Inflammatory macrophage treated with lipopolysaccharide for 1 hour (primary cell): ENCODE results near the gene TRPM1.

Experiments used
- DNase-seq, 2 donors: peaks; one replicate each; pipeline ENCODE4 v3.0.0-alpha.2; 2020 to 2022

TRPM1 gene

DNA sequence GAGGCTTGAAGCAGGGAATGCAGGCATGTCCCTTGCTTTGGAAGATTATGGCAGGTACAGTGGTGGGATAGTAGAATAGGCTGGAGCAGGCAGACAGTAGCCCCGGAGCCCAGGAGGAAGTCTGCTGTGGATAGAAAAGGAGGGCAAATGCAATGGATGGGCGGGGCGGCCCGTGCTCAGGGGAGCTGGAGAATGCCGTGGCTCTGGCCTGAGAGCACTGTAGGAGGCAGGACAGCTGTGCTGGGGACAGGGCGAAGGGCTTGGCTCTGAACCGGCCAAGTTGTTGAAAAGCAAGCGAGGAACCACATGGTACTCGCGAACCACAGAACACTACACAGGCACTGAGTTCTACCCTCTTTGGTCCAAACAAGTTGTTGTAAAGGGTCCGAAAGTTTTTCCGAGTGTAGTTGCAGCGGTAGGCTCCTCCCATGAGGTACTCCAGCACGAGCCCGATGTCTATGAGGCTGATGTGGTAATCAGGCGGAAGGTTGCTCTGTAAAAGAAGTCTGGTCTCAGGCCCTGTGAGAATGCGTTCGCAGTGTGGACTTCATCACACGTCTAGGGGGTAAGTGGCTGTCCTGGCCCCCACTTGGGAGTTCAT, 54.7 kb downstream of the TRPM1 start:
- DNase-seq: no peak

DNA sequence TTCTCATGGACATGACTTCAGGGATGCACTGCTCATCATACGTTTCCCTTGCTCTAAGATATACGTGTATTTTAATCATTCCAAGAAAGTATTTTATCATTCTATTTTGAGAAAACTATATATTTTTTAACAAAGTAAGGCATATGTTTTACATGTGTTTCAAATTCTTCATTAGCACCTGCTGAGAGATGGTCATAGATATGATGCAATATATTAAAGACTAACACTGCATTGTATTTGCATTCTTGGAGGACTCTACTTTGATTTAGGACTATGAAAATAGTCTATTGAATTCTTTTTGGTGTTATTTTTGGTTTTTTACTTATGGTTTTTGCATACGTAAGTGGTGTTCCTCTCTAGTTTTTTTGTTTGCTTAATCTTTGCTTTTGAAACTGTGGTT, 55.9 kb downstream of the TRPM1 start:
- DNase-seq: no peak

GRCh38 chr15:31042751-31043150, 58.8 kb downstream of the TRPM1 start:
- DNase-seq: no peak

DNA sequence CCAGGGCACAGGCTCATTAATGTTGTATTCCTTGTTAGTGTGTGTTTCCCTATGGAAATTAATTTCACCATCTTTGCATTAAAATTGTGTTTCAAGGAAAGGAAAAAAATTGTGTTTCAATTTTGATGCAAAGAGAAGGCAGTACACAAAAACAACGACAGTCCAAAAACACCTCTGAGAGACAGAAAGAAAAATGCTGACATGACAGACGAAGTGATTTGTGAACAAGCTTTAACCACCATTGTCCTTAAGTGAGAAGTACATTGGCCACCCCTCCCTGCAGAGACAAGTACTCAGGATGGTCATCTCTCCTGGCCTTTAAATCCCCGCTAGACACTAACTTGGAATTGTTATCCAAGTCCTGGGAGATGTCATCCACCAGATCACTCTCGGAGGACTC, 59.9 kb downstream of the TRPM1 start:
- DNase-seq: no peak

GRCh38 chr15:31040611-31041010, 60.9 kb downstream of the TRPM1 start:
- no peak for DNase-seq

GRCh38 chr15:31039961-31040360, 61.6 kb downstream of the TRPM1 start:
- DNase-seq: no peak

DNA sequence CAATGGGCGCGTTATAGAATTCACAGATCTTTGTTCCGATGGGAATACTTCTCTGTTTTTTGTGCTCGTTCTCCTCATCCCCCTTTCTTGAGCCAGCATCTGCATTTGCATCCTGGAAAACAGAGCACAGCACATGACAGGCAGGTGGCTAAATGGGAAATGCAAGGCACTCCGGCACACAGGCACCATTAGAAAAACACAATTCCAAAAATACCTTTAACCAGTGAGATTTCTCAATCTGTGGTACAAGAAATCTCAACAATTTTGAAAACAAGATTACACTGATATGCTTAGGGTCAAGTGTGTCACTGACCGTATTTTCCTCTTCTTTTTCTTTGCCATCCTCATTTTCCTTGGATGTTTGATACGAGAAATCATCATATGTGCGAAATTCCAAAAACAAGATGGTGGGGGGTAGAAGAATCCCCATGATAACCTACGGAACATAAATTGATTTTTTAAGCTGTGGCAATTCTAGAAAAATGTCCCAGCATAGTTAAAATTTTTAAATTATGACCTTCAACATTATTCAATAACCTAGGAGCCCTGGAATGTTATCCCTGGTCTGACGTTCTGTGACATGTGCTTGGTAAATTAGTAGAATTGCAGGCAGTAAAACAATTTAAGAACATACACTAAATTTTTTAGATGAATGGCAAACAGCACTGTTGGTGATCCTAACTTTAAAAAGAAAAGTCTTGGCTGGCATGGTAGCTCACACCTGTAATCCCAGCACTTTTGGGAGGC, 63.6 kb downstream of the TRPM1 start:
- DNase-seq: no peak

DNA sequence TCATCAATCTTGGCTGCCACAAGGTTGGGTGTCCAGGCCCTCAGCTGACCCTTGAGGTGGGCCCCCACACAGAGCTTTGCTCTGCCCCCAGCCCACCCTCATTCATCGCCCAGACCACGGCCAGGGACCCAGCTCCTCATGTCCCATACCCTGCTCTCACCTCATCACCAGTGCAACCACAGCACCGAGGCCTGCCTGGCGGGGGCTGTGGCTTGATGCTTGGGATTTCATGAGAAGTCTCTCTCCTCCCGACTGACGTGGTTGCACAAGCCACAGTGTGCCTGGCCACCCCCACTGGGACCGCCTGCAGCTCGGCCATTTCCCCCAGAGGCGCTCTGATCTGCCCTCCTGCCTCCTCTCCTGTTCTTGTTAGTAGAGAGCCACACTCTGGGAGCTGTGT, 64.7 kb downstream of the TRPM1 start:
- DNase-seq: no peak

DNA sequence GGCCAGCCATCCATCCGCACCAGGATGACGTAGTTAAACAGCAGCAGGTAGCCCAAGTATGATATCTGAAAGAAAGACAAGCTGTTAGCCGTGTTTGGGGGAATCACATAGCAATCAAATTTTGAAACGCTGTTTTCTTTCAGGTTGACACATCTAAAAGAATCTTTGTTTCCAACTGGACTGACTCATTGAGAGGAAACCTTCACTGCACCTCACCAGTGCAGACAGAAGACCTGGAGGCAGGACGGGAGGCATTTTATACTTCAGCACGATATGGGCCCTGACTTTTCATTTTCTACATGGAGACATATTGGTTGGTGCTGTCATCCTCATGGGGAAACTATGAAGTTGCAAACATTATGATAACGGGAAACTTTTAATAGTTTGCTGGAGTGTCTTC, 65.9 kb downstream of the TRPM1 start:
- DNase-seq: no peak

GRCh38 chr15:31034152-31034551, 67.4 kb downstream of the TRPM1 start:
- no peak for DNase-seq

- DNase-seq: no peak
Observed at GRCh38 chr15:31032961-31033371, 68.6 kb downstream of the TRPM1 start.

DNA sequence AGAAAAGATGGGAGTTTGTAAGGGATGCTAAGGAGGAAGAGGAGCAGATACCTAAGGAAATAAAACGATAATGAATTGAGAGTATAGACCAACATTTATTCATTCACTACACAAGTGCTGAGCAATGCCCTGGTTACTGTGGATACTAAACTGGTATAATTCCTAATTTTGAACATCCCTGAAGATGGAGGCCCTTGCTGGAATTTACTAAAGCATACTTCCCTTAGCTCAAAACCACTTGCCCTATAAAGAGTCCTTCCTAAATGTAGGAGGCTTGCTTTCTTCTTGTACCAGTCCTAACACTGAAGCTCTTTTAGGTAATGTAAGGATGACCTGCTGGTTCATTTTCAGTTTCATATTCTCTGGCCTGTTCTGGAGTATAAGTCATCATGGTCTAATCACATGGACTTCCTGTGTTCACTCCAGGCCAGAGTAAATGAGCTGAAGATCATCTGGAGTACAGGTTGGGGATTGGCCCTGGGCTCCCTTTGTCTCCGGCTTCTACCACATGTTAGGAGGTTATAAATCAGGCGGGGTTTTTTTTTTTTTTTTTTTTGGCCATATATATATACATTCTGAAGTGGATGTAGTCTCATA, 70.0 kb downstream of the TRPM1 start:
- peak in 1 of 2 donors; percentile 16 for DNase-seq

GRCh38 chr15:31027910-31028578, 73.5 kb downstream of the TRPM1 start:
- DNase-seq: no peak

- no peak for DNase-seq
Observed at GRCh38 chr15:31025996-31026395, 75.5 kb downstream of the TRPM1 start.

DNA sequence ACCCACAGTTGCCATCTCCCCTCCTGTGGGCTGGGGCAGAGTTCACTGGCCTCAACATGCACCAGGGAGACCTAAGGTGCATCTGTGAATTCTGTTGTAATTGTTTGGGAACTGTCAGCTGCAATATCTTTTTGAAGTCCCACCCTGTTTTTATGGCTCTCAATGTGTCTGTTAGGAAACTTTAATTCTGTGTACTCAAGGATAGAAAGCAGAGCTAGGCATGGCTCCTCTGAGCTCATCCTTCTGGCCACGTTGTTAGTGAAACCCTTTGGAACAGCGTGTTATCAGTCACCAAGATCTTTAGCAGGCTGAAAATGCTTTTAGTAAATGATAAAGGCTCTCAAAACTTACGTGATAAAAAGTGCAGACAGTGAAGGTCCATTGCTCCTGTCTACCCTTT, 76.5 kb downstream of the TRPM1 start:
- DNase-seq: no peak

GRCh38 chr15:31024330-31024729, 77.2 kb downstream of the TRPM1 start:
- DNase-seq: no peak

DNA sequence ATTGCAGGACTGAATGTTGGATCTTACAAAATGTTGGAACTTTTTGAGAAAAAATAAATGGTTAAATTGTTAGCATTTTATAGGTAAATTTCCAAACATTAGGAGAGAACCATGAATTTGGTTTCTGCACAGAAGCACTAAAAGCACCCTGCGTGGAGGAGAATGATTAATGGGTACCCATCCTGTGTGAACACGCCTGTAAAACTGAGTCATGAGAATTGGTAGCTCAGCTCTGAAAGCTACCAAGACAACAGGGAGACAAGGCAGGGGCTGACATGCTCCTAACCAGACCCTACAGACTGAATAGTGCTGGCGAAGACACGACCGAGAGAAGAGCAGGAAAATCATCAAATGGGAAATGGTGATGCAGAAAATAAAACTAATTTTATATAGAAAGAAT, 77.7 kb downstream of the TRPM1 start:
- DNase-seq: no peak

DNA sequence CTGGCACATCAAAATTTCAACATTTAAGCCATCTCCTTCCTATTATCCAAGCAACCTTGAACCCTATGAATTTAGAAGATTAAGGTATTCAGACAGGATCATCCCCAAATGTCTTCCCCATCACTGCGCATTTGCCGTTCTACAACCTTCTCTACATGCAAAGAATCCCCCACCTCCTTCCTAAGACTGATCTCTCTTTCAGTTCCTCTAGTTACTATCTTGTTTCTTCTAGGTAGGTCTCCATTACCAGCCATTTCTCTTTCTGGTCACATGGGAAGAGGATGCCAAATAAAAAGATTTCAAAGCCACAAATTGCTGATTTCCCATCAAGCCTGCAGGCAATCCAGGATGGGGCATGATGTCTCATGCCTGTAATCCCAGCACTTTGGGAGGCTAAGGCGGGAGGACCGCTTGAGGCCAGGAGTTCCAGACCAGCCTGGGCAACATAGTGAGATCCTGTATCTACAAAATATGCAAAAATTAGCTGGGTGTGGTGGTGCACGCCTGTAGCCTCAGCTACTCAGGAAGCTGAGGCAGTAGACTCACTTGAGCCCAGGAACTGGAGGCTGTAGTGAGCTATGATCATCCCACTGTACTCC, 80.4 kb downstream of the TRPM1 start:
- DNase-seq: no peak

DNA sequence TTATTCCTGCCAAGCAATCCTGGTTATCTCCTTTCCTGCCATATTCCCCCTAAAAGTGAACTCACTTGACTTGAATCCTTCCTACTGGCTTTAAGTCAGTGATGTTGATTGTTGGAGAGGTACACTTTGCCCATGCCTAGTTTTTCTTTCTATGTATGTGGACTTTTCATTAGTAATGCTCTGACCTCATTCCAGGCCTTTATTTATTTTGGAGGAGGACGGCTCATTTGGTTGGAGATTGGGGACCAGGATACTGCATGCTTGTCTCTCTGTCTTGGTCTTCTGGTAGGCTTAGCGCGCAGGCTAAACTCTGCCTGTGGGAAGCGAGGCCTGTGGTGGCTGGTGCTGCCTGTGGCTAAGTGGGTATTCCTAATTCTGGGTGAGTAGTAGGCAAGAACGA, 81.0 kb downstream of the TRPM1 start:
- no peak for DNase-seq

- no peak for DNase-seq
Observed at GRCh38 chr15:31019986-31020385, 81.5 kb downstream of the TRPM1 start.

- no peak for DNase-seq
Observed at GRCh38 chr15:31017311-31017710, 84.2 kb downstream of the TRPM1 start.

DNA sequence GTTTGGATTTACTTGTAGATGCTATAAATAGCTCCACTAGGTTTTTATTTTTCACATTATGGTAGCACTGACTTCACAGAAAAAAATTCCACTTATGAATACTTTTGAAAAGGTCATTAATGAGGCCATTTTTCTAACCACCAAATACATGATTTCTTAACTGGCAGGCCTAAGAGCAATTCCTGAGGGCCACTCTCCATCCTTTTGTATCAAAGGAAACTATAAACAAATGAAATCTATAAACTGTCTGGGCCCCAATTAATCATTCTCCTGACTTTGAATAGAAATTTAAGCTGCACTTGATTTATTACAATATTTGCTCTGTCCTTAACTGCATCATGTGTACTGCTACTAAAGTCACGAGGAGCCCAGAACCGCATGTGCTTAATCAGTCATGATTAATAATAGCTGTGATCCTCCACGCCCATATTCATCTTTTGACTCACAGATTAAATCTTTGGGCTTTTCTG, 85.0 kb downstream of the TRPM1 start:
- DNase-seq: no peak

- DNase-seq: no peak
Observed at GRCh38 chr15:31014608-31014925, 87.0 kb downstream of the TRPM1 start.
